ENCODE results near the gene RC3H1.
"Not testable (repeated sequence)": the region's sequence is repeated elsewhere in the genome, so short reads cannot be mapped to it uniquely, and the experiment has no call there.

RC3H1 gene

GRCh38 chr1:173930541-173930940 is 91.6 kb downstream of the RC3H1 start:
- not testable (repeated sequence) for DNase-seq

GRCh38 chr1:173925306-173926242 is 96.6 kb downstream of the RC3H1 start:
- DNase-seq: no peak

GRCh38 chr1:173920861-173921260 is 101.3 kb downstream of the RC3H1 start:
- DNase-seq: no peak

- no peak for DNase-seq
Measured at GRCh38 chr1:173917635-173918493, 104.3 kb downstream of the RC3H1 start.

GRCh38 chr1:173917149-173917548 is 105.0 kb downstream of the RC3H1 start, which contains the start of gene SERPINC1:
SERPINC1 (minus strand) TSS chr1:173917327; CDS start chr1:173917259, 68 bp downstream.
- DNase-seq: no peak

GRCh38 chr1:173916667-173917066 is 105.5 kb downstream of the RC3H1 start:
- no peak for DNase-seq

GRCh38 chr1:173915596-173915995 is 106.6 kb downstream of the RC3H1 start:
- DNase-seq: no peak

- no peak for DNase-seq
Measured at GRCh38 chr1:173914366-173914871, 107.7 kb downstream of the RC3H1 start.

- DNase-seq: no peak
Measured at GRCh38 chr1:173913111-173913510, 109.0 kb downstream of the RC3H1 start.

- no peak for DNase-seq
Measured at GRCh38 chr1:173903827-173904531, 118.2 kb downstream of the RC3H1 start.

- DNase-seq: no peak
Measured at GRCh38 chr1:173900992-173901391, 121.2 kb downstream of the RC3H1 start.

- no peak for DNase-seq
Measured at GRCh38 chr1:173900427-173900826, 121.7 kb downstream of the RC3H1 start.

- DNase-seq: no peak
Measured at GRCh38 chr1:173894189-173894588, 128.0 kb downstream of the RC3H1 start.

- DNase-seq: no peak
Measured at GRCh38 chr1:173893611-173894010, 128.5 kb downstream of the RC3H1 start.

- no peak for DNase-seq
Measured at GRCh38 chr1:173889885-173890284, 132.3 kb downstream of the RC3H1 start.

- DNase-seq: no peak
Measured at GRCh38 chr1:173888749-173889148, 133.4 kb downstream of the RC3H1 start.

GRCh38 chr1:173887627-173888026 is 134.5 kb downstream of the RC3H1 start:
- DNase-seq: no peak

- no peak for DNase-seq
Measured at GRCh38 chr1:173886746-173887611, 135.2 kb downstream of the RC3H1 start.

- no peak for DNase-seq
Measured at GRCh38 chr1:173884701-173885100, 137.5 kb downstream of the RC3H1 start.

Data from midbrain (tissue), 1 donor.